NB4 (cell line): ENCODE results near the gene RANGRF.

ENCODE experiments used
- DNase-seq: peaks from one replicate; pipeline ENCODE4 v3.0.0; 2010; ENCODE audit warnings: low read depth
- H3K4me3 ChIP-seq: one replicate; pipeline ENCODE4 v1.5.1; 2011; ENCODE audit warnings: mild to moderate bottlenecking, low read depth, low read length, moderate library complexity
- MYC ChIP-seq: IDR thresholded peaks from 2 replicates; pipeline ENCODE4 v1.6.1; 2011; ENCODE audit warnings: low read depth, low read length
- POLR2A ChIP-seq: IDR thresholded peaks from 2 replicates; pipeline ENCODE4 v1.6.1; 2011; ENCODE audit warnings: mild to moderate bottlenecking; ENCODE audit not compliant: insufficient read length; ENCODE audit errors: extremely low read depth
- TF ChIP-seq, protein P1 (sequence below): IDR thresholded peaks from one replicate; pipeline ENCODE4 v1.5.1; 2012; ENCODE audit warnings: low read depth, low read length
- TF ChIP-seq, protein P2 (sequence below): IDR thresholded peaks from 2 replicates; pipeline ENCODE4 v1.6.1; 2011; ENCODE audit warnings: low read depth, low read length

RANGRF gene

GRCh38 chr17:8264320-8264719 is 24.1 kb upstream of the RANGRF start:
- TF ChIP-seq, protein P1, sequence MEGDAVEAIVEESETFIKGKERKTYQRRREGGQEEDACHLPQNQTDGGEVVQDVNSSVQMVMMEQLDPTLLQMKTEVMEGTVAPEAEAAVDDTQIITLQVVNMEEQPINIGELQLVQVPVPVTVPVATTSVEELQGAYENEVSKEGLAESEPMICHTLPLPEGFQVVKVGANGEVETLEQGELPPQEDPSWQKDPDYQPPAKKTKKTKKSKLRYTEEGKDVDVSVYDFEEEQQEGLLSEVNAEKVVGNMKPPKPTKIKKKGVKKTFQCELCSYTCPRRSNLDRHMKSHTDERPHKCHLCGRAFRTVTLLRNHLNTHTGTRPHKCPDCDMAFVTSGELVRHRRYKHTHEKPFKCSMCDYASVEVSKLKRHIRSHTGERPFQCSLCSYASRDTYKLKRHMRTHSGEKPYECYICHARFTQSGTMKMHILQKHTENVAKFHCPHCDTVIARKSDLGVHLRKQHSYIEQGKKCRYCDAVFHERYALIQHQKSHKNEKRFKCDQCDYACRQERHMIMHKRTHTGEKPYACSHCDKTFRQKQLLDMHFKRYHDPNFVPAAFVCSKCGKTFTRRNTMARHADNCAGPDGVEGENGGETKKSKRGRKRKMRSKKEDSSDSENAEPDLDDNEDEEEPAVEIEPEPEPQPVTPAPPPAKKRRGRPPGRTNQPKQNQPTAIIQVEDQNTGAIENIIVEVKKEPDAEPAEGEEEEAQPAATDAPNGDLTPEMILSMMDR = no peak
- no peak for TF ChIP-seq POLR2A
- no peak for TF ChIP-seq MYC
- TF ChIP-seq, protein P2, sequence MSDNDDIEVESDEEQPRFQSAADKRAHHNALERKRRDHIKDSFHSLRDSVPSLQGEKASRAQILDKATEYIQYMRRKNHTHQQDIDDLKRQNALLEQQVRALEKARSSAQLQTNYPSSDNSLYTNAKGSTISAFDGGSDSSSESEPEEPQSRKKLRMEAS = no peak
- no peak overlapping the region for H3K4me3 ChIP-seq
- no peak for DNase-seq

GRCh38 chr17:8264836-8265542 is 23.5 kb upstream of the RANGRF start:
- TF ChIP-seq, protein P1 = no peak
- TF ChIP-seq, protein P2 = no peak
- TF ChIP-seq POLR2A (no peak), MYC (no peak)
- no peak for DNase-seq
- H3K4me3 ChIP-seq = no peak overlapping the region

GRCh38 chr17:8266648-8267479 is 21.6 kb upstream of the RANGRF start:
- TF ChIP-seq MYC = no peak
- TF ChIP-seq, protein P2 = no peak
- TF ChIP-seq, protein P1 = no peak
- no peak for TF ChIP-seq POLR2A
- no peak overlapping the region for H3K4me3 ChIP-seq

DNA sequence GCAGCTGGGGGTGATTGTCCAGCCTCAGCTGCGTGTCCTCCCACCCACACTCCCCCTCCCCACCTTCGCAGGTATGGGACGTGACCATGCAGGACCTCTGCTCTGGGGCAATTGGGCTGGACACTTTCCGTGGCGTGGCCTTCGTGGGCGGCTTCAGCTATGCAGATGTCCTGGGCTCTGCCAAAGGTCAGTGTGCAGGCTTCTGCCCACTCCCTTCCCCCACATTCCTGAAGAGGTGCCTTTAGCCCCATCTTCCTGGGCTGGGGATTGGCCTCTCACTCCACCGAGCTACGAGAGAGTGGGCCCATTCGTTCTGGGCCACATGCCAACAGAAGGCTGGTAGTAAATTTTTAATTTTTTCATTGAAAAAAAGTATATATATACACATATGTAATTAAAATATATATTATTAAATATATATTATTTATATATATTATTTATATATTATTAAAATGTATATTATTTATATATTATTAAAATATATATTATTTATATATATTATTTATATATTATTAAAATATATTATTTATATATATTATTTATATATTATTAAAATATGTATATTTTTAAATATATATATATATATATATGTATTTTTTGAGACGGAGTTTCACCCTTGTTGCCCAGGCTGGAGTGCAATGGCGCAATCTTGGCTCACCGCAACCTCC is 20.9 kb upstream of the RANGRF start:
- TF ChIP-seq MYC = no peak
- TF ChIP-seq, protein P2 = no peak
- TF ChIP-seq POLR2A = no peak
- TF ChIP-seq, protein P1 = no peak
- H3K4me3 ChIP-seq = no peak overlapping the region
- DNase-seq = no peak

More at GRCh38 chr17:8266648-8267479, 21.6 kb upstream of the RANGRF start:
- DNase-seq = no peak

GRCh38 chr17:8268550-8269298 is 19.7 kb upstream of the RANGRF start:
- no peak overlapping the region for H3K4me3 ChIP-seq
- TF ChIP-seq, protein P2 = no peak
- no peak for TF ChIP-seq POLR2A
- TF ChIP-seq MYC = no peak
- TF ChIP-seq, protein P1 = no peak
- DNase-seq = no peak
